HepG2 (cell line): Measurements from ENCODE around the gene NOL4L. TPM values are rescaled to one million over a fixed set of nuclear protein-coding genes. Genes with fewer than 3 reads are reported as not detected.

ENCODE experiments used
- CEBPG ChIP-seq: IDR thresholded peaks from 2 replicates; pipeline ENCODE4 v1.6.1; 2016
- ELF1 ChIP-seq: sonication (generic); formaldehyde crosslinking; IDR thresholded peaks from 2 replicates; pipeline ENCODE4 v1.4.0; 2020; ENCODE audit warnings: missing genetic modification reagents
- HDAC6 ChIP-seq: fragments of 200-600 bp; sonication (generic); IDR thresholded peaks from 2 replicates; pipeline ENCODE4 v1.7.0; 2017; ENCODE audit warnings: mild to moderate bottlenecking, antibody characterized with exemption, low read length, low read depth
- JUND ChIP-seq: sonication (generic); formaldehyde crosslinking; IDR thresholded peaks from 2 replicates; pipeline ENCODE4 v1.8.0; 2022; ENCODE audit warnings: mild to moderate bottlenecking, missing genetic modification reagents
- KLF15 ChIP-seq: sonication (generic); formaldehyde crosslinking; IDR thresholded peaks from 2 replicates; pipeline ENCODE4 v1.8.1; 2023; ENCODE audit warnings: borderline replicate concordance, mild to moderate bottlenecking, inconsistent platforms, missing genetic modification reagents, mixed read lengths
- KLF6 ChIP-seq: IDR thresholded peaks from 2 replicates; pipeline ENCODE4 v1.8.0; 2016; ENCODE audit warnings: missing biosample characterization, missing genetic modification reagents
- MATR3 ChIP-seq: sonication (generic); formaldehyde crosslinking; IDR thresholded peaks from 2 replicates; pipeline ENCODE4 v1.4.0; 2020; ENCODE audit warnings: missing genetic modification reagents
- NR2F6 ChIP-seq, 2 experiments: IDR thresholded peaks; 2 replicates each; pipeline ENCODE4 v1.6.1; 2016; ENCODE audit warnings: antibody characterized with exemption in 1 of 2, mild to moderate bottlenecking in 1 of 2
- TCF7L2 ChIP-seq: IDR thresholded peaks from 2 replicates; pipeline ENCODE4 v1.6.1; 2011; ENCODE audit warnings: mild to moderate bottlenecking, low read depth, low read length, moderate library complexity
- ZNF337 ChIP-seq: sonication (generic); formaldehyde crosslinking; IDR thresholded peaks from 2 replicates; pipeline ENCODE4 v1.5.1; 2020; ENCODE audit warnings: missing genetic modification reagents, low read depth, mild to moderate bottlenecking, borderline replicate concordance
- ZNF841 ChIP-seq: sonication (generic); formaldehyde crosslinking; IDR thresholded peaks from 2 replicates; pipeline ENCODE4 v1.8.1; 2023; ENCODE audit warnings: missing genetic modification reagents, borderline replicate concordance
- polyA plus RNA-seq, 8 experiments: library from polyadenylated mRNA; depleted of rRNA in 3 of 8; stranded (reverse) in 7 of 8; unstranded in 1 of 8; fragments of >200 nt; fragmentation: Illumina TruSeq in 4 of 8; extraction: Trizol in 4 of 8; gene quantifications; 2 replicates each; pipeline versions ENCODE4 v1.2.1 to v1.2.3, GENCODE V29; 2011 to 2016; ENCODE audit warnings: low read depth in 4 of 8, missing spikeins in 1 of 8, mixed read lengths in 1 of 8; ENCODE audit not compliant: insufficient read depth in 1 of 8
- total RNA-seq, 5 experiments: library from RNA; depleted of rRNA; stranded (reverse); fragments of >200 nt; fragmentation: Illumina TruSeq; extraction: Trizol; gene quantifications; 2 replicates each; pipeline ENCODE4 v1.2.3, GENCODE V29; 2016; ENCODE audit warnings: low read depth in 1 of 5
- TF ChIP-seq, protein P1 (sequence below): sonication (generic); formaldehyde crosslinking; IDR thresholded peaks from 2 replicates; pipeline ENCODE4 v1.5.1; 2020; ENCODE audit warnings: missing genetic modification reagents, mild to moderate bottlenecking, borderline replicate concordance
- TF ChIP-seq, protein P2 (sequence below): sonication (generic); formaldehyde crosslinking; IDR thresholded peaks from 2 replicates; pipeline ENCODE4 v1.4.0; 2020; ENCODE audit warnings: missing genetic modification reagents, borderline replicate concordance
- TF ChIP-seq, protein P3 (sequence below): sonication (generic); formaldehyde crosslinking; IDR thresholded peaks from 2 replicates; pipeline ENCODE4 v1.4.0; 2020; ENCODE audit warnings: missing genetic modification reagents
- TF ChIP-seq, protein P4 (sequence below): sonication (generic); formaldehyde crosslinking; IDR thresholded peaks from 2 replicates; pipeline ENCODE4 v1.5.0; 2020; ENCODE audit warnings: missing genetic modification reagents
- TF ChIP-seq, protein P5 (sequence below), 2 experiments: sonication (generic) in 1 of 2; formaldehyde crosslinking in 1 of 2; IDR thresholded peaks; 2 replicates each; pipeline versions ENCODE4 v1.6.1 to v1.9.0; 2014 to 2022; ENCODE audit warnings: antibody characterized with exemption in 1 of 2, borderline replicate concordance in 1 of 2, inconsistent platforms in 1 of 2, low read depth in 1 of 2, missing genetic modification reagents in 1 of 2

The NOL4L gene
- total and polyA plus RNA-seq, 2 of the 13 experiments (the other 11 are each of a cell fraction or from before 2014, with no cell fraction given), result 16.6 to 35.4 TPM

DNA sequence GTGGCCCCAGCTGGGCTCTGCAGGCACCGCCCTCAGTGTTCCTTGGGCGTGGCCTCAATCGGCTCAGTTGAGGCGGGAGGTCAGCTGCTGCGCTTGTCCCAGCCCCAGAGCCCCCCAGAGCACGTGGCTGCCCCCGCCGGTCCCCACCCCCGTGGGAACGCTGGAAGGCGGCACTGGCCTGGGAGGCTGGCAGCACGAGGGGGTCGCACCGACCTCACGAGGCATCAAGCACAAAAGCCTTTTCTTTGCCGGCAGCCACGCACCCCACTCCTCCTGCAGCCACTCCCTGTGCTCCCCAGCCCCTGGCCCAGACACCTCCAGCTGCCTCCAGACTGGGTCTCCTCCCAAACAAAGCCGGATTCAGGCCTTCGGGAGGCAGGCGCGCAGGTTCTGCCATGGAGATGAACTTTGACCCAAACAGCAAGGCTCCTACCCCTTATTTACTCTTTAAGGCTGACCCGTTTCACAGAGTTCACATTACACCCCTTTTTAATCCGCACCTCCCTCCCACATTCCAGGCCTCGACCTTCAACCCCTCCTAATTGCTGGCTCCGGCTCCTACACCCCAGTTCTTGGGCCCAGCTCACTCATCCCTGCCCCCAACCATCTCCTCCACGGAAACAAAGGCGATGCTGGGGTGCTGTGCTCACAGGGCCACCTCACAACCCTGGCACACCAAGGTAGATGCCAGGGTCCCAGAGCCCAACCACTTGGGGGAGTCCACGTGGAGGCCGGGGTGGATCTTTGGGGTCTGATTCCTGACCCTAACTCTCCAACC, 111.7 kb downstream of the NOL4L start (continued):
- TF ChIP-seq, protein P1, sequence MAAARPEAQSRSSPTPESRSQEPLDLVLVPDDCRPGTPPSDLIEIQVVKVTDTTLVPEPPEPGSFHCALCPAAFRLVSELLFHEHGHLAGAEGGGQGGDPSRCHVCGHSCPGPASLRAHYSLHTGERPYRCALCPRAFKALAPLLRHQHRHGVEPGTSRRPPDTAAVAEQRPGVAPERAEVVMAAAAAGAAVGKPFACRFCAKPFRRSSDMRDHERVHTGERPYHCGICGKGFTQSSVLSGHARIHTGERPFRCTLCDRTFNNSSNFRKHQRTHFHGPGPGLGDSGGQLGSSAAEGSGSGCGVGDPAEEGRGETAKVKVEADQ (CRISPR knock-in tag), result peak; percentile 36; the same call in 1 of the 2 replicates
- TF ChIP-seq, protein P2, sequence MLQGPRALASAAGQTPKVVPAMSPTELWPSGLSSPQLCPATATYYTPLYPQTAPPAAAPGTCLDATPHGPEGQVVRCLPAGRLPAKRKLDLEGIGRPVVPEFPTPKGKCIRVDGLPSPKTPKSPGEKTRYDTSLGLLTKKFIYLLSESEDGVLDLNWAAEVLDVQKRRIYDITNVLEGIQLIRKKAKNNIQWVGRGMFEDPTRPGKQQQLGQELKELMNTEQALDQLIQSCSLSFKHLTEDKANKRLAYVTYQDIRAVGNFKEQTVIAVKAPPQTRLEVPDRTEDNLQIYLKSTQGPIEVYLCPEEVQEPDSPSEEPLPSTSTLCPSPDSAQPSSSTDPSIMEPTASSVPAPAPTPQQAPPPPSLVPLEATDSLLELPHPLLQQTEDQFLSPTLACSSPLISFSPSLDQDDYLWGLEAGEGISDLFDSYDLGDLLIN (CRISPR knock-in tag), result no peak
- TF ChIP-seq, protein P3, sequence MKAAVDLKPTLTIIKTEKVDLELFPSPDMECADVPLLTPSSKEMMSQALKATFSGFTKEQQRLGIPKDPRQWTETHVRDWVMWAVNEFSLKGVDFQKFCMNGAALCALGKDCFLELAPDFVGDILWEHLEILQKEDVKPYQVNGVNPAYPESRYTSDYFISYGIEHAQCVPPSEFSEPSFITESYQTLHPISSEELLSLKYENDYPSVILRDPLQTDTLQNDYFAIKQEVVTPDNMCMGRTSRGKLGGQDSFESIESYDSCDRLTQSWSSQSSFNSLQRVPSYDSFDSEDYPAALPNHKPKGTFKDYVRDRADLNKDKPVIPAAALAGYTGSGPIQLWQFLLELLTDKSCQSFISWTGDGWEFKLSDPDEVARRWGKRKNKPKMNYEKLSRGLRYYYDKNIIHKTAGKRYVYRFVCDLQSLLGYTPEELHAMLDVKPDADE (CRISPR knock-in tag), result no peak
- TF ChIP-seq CEBPG (CRISPR knock-in tag), result peak; percentile 50
- TF ChIP-seq, protein P4, sequence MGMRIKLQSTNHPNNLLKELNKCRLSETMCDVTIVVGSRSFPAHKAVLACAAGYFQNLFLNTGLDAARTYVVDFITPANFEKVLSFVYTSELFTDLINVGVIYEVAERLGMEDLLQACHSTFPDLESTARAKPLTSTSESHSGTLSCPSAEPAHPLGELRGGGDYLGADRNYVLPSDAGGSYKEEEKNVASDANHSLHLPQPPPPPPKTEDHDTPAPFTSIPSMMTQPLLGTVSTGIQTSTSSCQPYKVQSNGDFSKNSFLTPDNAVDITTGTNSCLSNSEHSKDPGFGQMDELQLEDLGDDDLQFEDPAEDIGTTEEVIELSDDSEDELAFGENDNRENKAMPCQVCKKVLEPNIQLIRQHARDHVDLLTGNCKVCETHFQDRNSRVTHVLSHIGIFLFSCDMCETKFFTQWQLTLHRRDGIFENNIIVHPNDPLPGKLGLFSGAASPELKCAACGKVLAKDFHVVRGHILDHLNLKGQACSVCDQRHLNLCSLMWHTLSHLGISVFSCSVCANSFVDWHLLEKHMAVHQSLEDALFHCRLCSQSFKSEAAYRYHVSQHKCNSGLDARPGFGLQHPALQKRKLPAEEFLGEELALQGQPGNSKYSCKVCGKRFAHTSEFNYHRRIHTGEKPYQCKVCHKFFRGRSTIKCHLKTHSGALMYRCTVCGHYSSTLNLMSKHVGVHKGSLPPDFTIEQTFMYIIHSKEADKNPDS (CRISPR knock-in tag), result no peak
- TF ChIP-seq MATR3 (CRISPR knock-in tag), result 0 out of 2 replicates have a peak, but pooled peaks have one; percentile 88
- no peak for TF ChIP-seq ZNF841
- no peak for TF ChIP-seq TCF7L2
- no peak for TF ChIP-seq ZNF337 (CRISPR knock-in tag)
- no peak for TF ChIP-seq HDAC6
- no peak; the same call in 1 of the 2 replicates for TF ChIP-seq KLF6
- TF ChIP-seq ELF1, result peak; percentile 50; the same call in 1 of the 2 replicates
- no peak; the same call in none of the 2 replicates for TF ChIP-seq JUND (CRISPR knock-in tag)
- TF ChIP-seq, protein P5, sequence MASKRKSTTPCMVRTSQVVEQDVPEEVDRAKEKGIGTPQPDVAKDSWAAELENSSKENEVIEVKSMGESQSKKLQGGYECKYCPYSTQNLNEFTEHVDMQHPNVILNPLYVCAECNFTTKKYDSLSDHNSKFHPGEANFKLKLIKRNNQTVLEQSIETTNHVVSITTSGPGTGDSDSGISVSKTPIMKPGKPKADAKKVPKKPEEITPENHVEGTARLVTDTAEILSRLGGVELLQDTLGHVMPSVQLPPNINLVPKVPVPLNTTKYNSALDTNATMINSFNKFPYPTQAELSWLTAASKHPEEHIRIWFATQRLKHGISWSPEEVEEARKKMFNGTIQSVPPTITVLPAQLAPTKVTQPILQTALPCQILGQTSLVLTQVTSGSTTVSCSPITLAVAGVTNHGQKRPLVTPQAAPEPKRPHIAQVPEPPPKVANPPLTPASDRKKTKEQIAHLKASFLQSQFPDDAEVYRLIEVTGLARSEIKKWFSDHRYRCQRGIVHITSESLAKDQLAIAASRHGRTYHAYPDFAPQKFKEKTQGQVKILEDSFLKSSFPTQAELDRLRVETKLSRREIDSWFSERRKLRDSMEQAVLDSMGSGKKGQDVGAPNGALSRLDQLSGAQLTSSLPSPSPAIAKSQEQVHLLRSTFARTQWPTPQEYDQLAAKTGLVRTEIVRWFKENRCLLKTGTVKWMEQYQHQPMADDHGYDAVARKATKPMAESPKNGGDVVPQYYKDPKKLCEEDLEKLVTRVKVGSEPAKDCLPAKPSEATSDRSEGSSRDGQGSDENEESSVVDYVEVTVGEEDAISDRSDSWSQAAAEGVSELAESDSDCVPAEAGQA (IDR thresholded peaks at IDR 0.05; ENCODE audit: low read depth), result no peak; the same call in 1 of the 2 replicates
- TF ChIP-seq, protein P5 (CRISPR knock-in tag; IDR thresholded peaks at IDR 0.05; ENCODE audit: borderline replicate concordance), result no peak; the same call in 1 of the 2 replicates
- TF ChIP-seq KLF15 (CRISPR knock-in tag), result 0 out of 2 replicates have a peak, but pooled peaks have one; percentile 12
- TF ChIP-seq NR2F6 (IDR thresholded peaks at IDR 0.05), result peak; percentile 99
- TF ChIP-seq NR2F6 (CRISPR knock-in tag; IDR thresholded peaks at IDR 0.05), result peak; percentile 98
